Urinary bladder (tissue), 4 donors: ENCODE data around the gene ADCY2. TPM values are rescaled to one million over a fixed set of nuclear protein-coding genes. Genes with fewer than 3 reads are reported as not detected.

ENCODE experiments used
- DNase-seq: peaks from one replicate; pipeline ENCODE4 v3.0.0-alpha.2; 2015; ENCODE audit errors: extremely low spot score
- H3K27ac ChIP-seq: one replicate; pipeline ENCODE4 v1.5.1; 2013; ENCODE audit warnings: low read depth, mild to moderate bottlenecking, moderate library complexity
- H3K36me3 ChIP-seq: one replicate; pipeline ENCODE4 v1.6.1; 2013; ENCODE audit warnings: mild to moderate bottlenecking, moderate library complexity; ENCODE audit not compliant: insufficient read depth
- H3K4me1 ChIP-seq: one replicate; pipeline ENCODE4 v1.6.1; 2013; ENCODE audit warnings: mild to moderate bottlenecking, moderate library complexity; ENCODE audit not compliant: insufficient read depth
- H3K4me3 ChIP-seq: one replicate; pipeline ENCODE4 v1.5.1; 2013; ENCODE audit warnings: low read depth, low read length
- WGBS: extraction: QIAGEN DNeasy Blood & Tissue Kit; methylation state at CpG from one replicate; pipeline ENCODE4 v1.1.7; 2013; 5-methylcytosine and 5-hydroxymethylcytosine counted together
- polyA plus RNA-seq: library from polyadenylated mRNA; stranded (reverse); fragments of 200-250 nt; gene quantifications from one replicate; pipeline ENCODE4 v1.2.3, GENCODE V29; 2013
- total RNA-seq: library from RNA; depleted of rRNA; stranded (reverse); fragments of >200 nt; gene quantifications from one replicate; pipeline ENCODE4 v1.2.3, GENCODE V29; 2014
- donor health status: healthy with polysubstance abuse.
- donor health status: healthy.

ADCY2 gene
- total and polyA plus RNA-seq, 2 donors: 6.5 to 6.6 TPM

DNA sequence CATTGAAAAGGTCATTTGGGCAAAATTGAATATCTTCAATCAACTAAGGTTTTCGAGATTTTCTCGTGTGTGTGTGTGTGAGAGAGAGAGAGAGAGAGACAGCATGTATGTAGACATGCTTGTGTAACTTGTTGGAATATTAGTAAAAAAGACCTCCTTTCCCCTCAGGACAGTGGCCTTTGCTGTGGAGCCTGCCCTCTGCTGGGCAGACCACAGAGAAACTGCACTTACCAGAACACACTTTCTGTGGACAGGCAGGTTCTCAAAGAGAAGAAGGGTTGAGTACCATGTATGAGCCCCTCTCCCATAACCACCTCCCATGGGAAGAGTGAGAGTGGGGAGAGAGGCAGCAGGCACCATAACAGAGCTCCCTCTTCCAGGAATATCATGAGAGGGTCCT, 409.4 kb downstream of the ADCY2 start:
- Histone ChIP-seq H3K27ac (no peak overlapping the region), H3K4me1 (no peaks in the 10 kb centered on the region), H3K4me3 (no peak overlapping the region), H3K36me3 (no peaks in the 10 kb centered on the region)
- 96% methylated on average over 2 of the region's 2 CpGs for WGBS
- no peak for DNase-seq

DNA sequence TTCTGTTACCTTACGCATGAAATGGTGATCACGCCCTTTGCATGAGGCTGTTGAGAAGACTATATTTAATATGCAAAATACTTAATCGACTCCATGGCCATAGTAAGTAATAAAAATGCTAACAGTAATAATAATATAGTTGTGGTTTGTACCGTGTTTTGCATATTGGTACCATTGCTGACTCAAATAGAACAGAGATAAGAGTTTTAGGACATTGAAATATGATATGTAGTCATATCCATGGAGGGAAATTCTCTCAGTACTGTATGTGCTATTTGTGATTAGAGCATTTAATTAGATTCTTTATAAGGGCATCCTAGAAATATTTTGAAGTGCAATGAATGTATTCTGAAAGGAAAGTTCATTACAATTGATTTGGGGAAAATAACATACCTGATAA, 413.1 kb downstream of the ADCY2 start:
- Histone ChIP-seq H3K27ac (no peak overlapping the region), H3K36me3 (no peaks in the 10 kb centered on the region), H3K4me3 (no peak overlapping the region), H3K4me1 (no peaks in the 10 kb centered on the region)
- DNase-seq: no peak
- 89% methylated on average over 4 of the region's 4 CpGs for WGBS

GRCh38 chr5:7811715-7812114, 415.8 kb downstream of the ADCY2 start:
- no peak overlapping the region for H3K27ac ChIP-seq
- H3K4me1 ChIP-seq: no peaks in the 10 kb centered on the region
- DNase-seq: no peak
- no peak overlapping the region for H3K4me3 ChIP-seq
- WGBS: 57% methylated on average over 5 of the region's 5 CpGs
- H3K36me3 ChIP-seq: no peaks in the 10 kb centered on the region

DNA sequence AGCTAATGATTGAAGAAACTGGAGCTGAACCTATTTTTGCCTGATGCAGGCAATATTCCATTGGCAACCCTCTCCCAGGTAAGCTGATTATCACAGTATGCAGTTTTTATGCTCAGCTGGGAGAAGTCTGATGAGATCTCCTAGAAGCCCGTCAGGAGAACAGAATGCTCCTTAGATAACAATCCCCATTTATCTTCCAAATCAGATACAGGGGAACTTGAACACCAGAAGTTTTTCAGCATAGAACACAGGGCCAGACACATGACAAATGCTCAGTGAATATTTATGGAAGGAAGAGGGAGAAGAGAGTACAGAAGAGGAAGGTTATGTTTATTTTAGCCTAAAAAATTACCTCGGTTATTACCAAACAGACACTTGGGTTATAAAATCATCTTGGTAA, 417.1 kb downstream of the ADCY2 start:
- H3K4me3 ChIP-seq: no peak overlapping the region
- no peaks in the 10 kb centered on the region for H3K4me1 ChIP-seq
- H3K36me3 ChIP-seq: no peaks in the 10 kb centered on the region
- no peak for DNase-seq
- H3K27ac ChIP-seq: no peak overlapping the region
- WGBS: 36% methylated on average over 2 of the region's 2 CpGs

DNA sequence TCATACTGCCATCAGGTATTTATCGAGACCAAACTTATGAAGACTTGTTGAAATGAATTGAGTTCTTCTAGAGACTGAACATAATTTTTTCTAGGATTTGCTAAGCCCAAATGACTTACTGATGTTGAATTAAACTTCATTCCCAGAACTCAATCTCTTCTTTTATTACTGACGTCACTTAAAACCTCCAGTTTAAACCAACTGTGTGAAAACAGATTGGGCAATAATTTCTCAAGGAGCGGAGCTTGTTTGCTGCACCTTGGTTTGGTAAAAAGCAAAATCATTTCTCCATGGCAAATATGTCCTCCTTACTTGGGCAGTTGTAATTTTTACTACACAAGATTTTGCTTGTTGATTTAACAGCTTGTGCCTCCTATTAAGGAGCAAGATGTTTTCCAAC, 417.6 kb downstream of the ADCY2 start:
- Histone ChIP-seq H3K36me3 (no peaks in the 10 kb centered on the region), H3K4me3 (no peak overlapping the region), H3K4me1 (no peaks in the 10 kb centered on the region), H3K27ac (no peak overlapping the region)
- 70% methylated on average over 3 of the region's 3 CpGs for WGBS
- DNase-seq: no peak

DNA sequence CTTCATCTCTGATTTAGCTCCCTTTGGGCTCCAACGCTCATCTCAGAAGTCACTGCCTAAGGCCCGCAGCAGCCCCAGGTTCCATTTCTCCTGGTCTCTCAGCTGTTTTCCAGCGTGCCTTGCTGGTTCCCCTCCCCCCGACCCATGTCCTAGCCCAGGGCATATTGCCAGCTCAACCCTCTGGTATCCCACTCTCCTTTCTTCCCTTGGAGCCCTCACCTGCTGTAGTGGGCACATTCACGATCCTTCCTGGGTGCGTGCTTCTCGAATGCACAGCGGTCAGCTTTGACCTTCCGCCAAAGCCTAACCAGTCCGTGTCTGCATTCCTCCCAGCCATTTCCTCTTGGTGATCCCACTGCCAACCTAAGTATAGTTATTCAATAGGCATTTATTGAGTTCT, 418.9 kb downstream of the ADCY2 start:
- no peaks in the 10 kb centered on the region for H3K36me3 ChIP-seq
- no peak overlapping the region for H3K4me3 ChIP-seq
- DNase-seq: no peak
- WGBS: 93% methylated on average over 10 of the region's 10 CpGs
- no peaks in the 10 kb centered on the region for H3K4me1 ChIP-seq
- no peak overlapping the region for H3K27ac ChIP-seq

- no peaks in the 10 kb centered on the region for H3K36me3 ChIP-seq
- peak; percentile 29 for DNase-seq
- H3K27ac ChIP-seq: no peak overlapping the region
- no peak overlapping the region for H3K4me3 ChIP-seq
- no peaks in the 10 kb centered on the region for H3K4me1 ChIP-seq
- 20% methylated on average over 12 of the region's 12 CpGs for whole genome bisulfite sequencing
Measured at GRCh38 chr5:7815892-7816534, 420.1 kb downstream of the ADCY2 start.

DNA sequence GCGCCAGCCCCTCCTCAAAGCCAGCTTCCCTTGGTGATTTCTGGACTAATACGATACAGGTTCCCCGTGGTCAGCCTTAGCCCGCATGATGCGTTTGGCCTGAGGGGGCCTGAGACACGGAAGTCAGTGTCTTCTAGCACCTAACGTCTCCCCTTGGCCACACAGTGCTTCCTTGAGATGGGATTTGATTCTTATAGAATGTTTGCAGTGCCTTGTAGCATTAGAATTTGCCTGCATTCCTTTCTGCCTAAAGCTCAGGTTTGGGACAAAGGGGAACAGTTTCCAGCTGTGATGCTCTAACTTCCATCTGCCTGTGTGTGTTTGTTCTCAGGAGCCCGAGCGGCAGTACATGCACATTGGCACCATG, 420.6 kb downstream of the ADCY2 start:
- no peak overlapping the region for H3K4me3 ChIP-seq
- DNase-seq: no peak
- no peak overlapping the region for H3K27ac ChIP-seq
- H3K36me3 ChIP-seq: no peaks in the 10 kb centered on the region
- no peaks in the 10 kb centered on the region for H3K4me1 ChIP-seq
- 45% methylated on average over 9 of the region's 9 CpGs for WGBS

DNA sequence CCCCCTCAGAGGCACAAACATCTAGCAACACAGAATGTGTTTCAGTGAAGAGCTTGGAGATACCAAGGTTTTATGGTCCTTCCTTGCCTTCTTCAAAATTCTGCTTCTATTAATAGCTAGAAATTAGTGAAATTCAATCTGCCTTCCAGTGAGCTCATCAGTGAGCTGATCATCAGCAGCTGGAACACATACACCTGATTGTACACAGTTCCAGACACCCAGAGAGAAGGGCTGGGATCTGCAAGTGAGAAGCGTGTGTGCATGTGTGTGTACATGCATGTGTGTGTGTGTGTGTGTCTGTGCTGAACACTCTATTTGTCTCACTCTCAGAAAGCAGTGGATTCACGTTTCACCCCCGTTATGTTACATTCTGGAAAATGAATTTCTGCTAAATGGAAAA, 426.5 kb downstream of the ADCY2 start:
- 53% methylated on average over 3 of the region's 3 CpGs for WGBS
- Histone ChIP-seq H3K4me3 (no peak overlapping the region), H3K27ac (no peak overlapping the region)

DNA sequence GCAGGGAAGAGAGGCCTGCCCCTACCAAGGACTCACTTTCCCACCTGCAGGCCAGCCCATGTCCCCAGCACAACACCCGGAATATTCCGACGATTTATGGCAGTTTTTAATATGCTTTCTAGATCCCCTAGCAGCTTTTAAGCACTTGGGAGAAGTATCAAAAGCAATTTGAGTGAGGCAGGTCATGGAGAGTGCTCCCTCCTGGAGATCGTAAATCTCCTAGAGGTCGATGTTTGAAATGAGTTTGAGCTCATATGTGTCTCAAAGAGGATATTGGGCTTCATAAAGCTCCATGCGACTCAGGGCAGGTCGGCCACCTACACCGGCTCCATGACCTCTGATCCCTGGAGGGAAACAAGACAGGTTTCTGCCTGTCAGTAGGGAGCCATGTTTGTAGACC, 427.7 kb downstream of the ADCY2 start:
- Histone ChIP-seq H3K4me3 (no peak overlapping the region), H3K36me3 (no peaks in the 10 kb centered on the region), H3K4me1 (no peaks in the 10 kb centered on the region), H3K27ac (no peak overlapping the region)
- 40% methylated on average over 8 of the region's 8 CpGs for WGBS
- DNase-seq: no peak

More for the DNA sequence above, 426.5 kb downstream of the ADCY2 start:
- Histone ChIP-seq H3K4me1 (no peaks in the 10 kb centered on the region), H3K36me3 (no peaks in the 10 kb centered on the region)
- no peak for DNase-seq

GRCh38 chr5:7824995-7825394, 429.1 kb downstream of the ADCY2 start:
- H3K36me3 ChIP-seq: no peaks in the 10 kb centered on the region
- no peak overlapping the region for H3K4me3 ChIP-seq
- H3K27ac ChIP-seq: no peak overlapping the region
- DNase-seq: no peak
- no peaks in the 10 kb centered on the region for H3K4me1 ChIP-seq
- WGBS: 95% methylated on average over 18 of the region's 18 CpGs

- no peak for DNase-seq
- Histone ChIP-seq H3K4me3 (no peak overlapping the region), H3K4me1 (no peaks in the 10 kb centered on the region), H3K36me3 (no peaks in the 10 kb centered on the region), H3K27ac (no peak overlapping the region)
- WGBS: 88% methylated on average over 11 of the region's 11 CpGs
Measured at GRCh38 chr5:7825630-7826029, 429.7 kb downstream of the ADCY2 start.

DNA sequence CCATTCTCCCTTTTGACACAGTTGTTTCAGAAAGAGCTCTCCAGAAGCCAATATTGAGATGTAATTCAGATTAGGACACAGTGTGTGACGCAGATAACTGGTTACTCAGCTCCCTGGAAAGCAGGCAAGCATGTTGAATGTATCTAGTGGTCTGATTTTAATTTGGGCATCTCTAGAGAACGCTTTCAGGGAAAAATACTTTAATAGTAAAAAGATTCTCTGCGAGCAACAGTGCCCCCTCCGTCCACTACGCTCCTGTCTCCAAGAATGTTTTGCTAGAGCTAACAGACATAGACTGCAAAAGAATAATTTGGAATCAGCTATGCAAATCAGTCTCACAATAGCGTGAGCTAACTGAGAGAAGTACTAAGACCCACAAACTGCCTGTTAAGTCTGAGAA, 431.7 kb downstream of the ADCY2 start:
- no peaks in the 10 kb centered on the region for H3K4me1 ChIP-seq
- WGBS: 73% methylated on average over 6 of the region's 6 CpGs
- H3K27ac ChIP-seq: no peak overlapping the region
- H3K36me3 ChIP-seq: no peaks in the 10 kb centered on the region
- no peak for DNase-seq
- H3K4me3 ChIP-seq: no peak overlapping the region

DNA sequence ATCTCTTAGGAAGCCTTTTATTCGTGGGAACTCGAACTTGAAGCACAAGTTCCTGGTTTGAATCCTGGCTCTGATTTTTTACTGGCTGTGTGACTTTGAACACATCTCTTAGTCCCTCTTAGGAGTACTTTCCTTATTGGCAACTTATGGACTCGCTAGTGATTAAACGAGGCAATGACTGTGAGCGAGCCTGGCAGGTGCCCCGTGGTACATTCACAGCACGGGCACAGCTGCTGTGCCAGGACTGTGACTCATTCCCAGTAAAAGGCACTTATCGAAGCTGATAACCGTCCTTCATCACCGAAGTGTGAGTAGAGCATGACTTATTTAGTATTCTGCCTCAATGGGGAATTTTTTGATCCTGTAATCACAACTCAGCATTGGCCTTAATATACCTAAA, 432.3 kb downstream of the ADCY2 start:
- Histone ChIP-seq H3K36me3 (no peaks in the 10 kb centered on the region), H3K4me3 (no peak overlapping the region), H3K4me1 (no peaks in the 10 kb centered on the region), H3K27ac (no peak overlapping the region)
- 78% methylated on average over 10 of the region's 10 CpGs for WGBS
- no peak for DNase-seq

DNA sequence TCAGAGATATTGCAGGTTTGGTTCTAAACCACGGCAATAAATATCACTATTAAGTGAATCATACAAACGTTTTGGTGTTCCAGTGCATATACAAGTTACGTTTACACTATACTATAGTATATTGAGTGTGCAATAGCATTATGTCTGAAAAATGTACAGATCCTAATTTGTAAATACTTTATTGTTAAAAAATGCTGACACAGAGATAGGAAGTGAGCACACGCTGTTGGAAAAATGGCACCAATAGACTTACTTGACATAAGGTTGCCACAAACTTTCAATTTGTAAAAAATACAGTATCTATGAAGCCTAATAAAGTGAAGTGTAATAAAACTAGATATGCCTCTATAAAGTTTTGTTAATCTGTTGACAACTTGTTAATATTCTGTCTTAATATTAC, 439.0 kb downstream of the ADCY2 start:
- no peaks in the 10 kb centered on the region for H3K4me1 ChIP-seq
- no peak overlapping the region for H3K27ac ChIP-seq
- H3K36me3 ChIP-seq: no peaks in the 10 kb centered on the region
- 86% methylated on average over 4 of the region's 4 CpGs for WGBS
- H3K4me3 ChIP-seq: no peak overlapping the region
- DNase-seq: no peak
